ENCODE results near the gene BRD9.
"Not testable (repeated sequence)": the region's sequence is repeated elsewhere in the genome, so short reads cannot be mapped to it uniquely, and the experiment has no call there.

The BRD9 gene

GRCh38 chr5:854966-855743, 37.4 kb downstream of the BRD9 start:
- TF ChIP-seq EZH2phosphoT487 (IDR thresholded peaks at IDR 0.05; ENCODE audit: low read depth) (no peak), CTCF (IDR thresholded peaks at IDR 0.05; ENCODE audit: low read depth, low read length) (no peak)
- H3K4me2 ChIP-seq (ENCODE audit: low read length): no peak overlapping the region
- H3K36me3 ChIP-seq (replicated peaks; ENCODE audit: low read depth, low read length): no peaks in the 10 kb centered on the region
- H3K4me1 ChIP-seq (ENCODE audit: low read length): no peaks in the 10 kb centered on the region
- no peak overlapping the region for H2AFZ ChIP-seq (ENCODE audit: low read depth, low read length)
- no peaks in the 10 kb centered on the region for H3K79me2 ChIP-seq (ENCODE audit: low read length)
- no peak overlapping the region for H3K4me3 ChIP-seq (ENCODE audit: low read length)
- H3K9me3 ChIP-seq (ENCODE audit: insufficient read depth, low read length): no peaks in the 10 kb centered on the region
- H4K20me1 ChIP-seq (ENCODE audit: insufficient read depth, low read length): no peaks in the 10 kb centered on the region
- H3K27me3 ChIP-seq (ENCODE audit: low read depth, low read length): no peaks in the 10 kb centered on the region
- H3K9ac ChIP-seq (ENCODE audit: low read length): no peak overlapping the region
- H3K27ac ChIP-seq (ENCODE audit: low read length): no peak overlapping the region

GRCh38 chr5:854217-854616, 38.4 kb downstream of the BRD9 start:
- H3K4me2 ChIP-seq (ENCODE audit: low read length): no peak overlapping the region
- H3K9me3 ChIP-seq (ENCODE audit: insufficient read depth, low read length): no peaks in the 10 kb centered on the region
- no peaks in the 10 kb centered on the region for H4K20me1 ChIP-seq (ENCODE audit: insufficient read depth, low read length)
- H3K27ac ChIP-seq (ENCODE audit: low read length): no peak overlapping the region
- no peaks in the 10 kb centered on the region for H3K79me2 ChIP-seq (ENCODE audit: low read length)
- H3K4me3 ChIP-seq (ENCODE audit: low read length): no peak overlapping the region
- no peaks in the 10 kb centered on the region for H3K27me3 ChIP-seq (ENCODE audit: low read depth, low read length)
- no peak for TF ChIP-seq CTCF (IDR thresholded peaks at IDR 0.05; ENCODE audit: low read depth, low read length)
- TF ChIP-seq EZH2phosphoT487 (IDR thresholded peaks at IDR 0.05; ENCODE audit: low read depth): no peak
- no peaks in the 10 kb centered on the region for H3K36me3 ChIP-seq (replicated peaks; ENCODE audit: low read depth, low read length)
- no peak overlapping the region for H2AFZ ChIP-seq (ENCODE audit: low read depth, low read length)
- H3K9ac ChIP-seq (ENCODE audit: low read length): no peak overlapping the region
- no peaks in the 10 kb centered on the region for H3K4me1 ChIP-seq (ENCODE audit: low read length)

GRCh38 chr5:853416-854090, 39.0 kb downstream of the BRD9 start:
- not testable (repeated sequence) for H3K9ac ChIP-seq (ENCODE audit: low read length); H4K20me1 ChIP-seq (ENCODE audit: insufficient read depth, low read length); H3K36me3 ChIP-seq (replicated peaks; ENCODE audit: low read depth, low read length); H3K4me3 ChIP-seq (ENCODE audit: low read length); H3K4me1 ChIP-seq (ENCODE audit: low read length); H3K4me2 ChIP-seq (ENCODE audit: low read length); H3K27me3 ChIP-seq (ENCODE audit: low read depth, low read length); H3K27ac ChIP-seq (ENCODE audit: low read length); H3K79me2 ChIP-seq (ENCODE audit: low read length); H3K9me3 ChIP-seq (ENCODE audit: insufficient read depth, low read length); H2AFZ ChIP-seq (ENCODE audit: low read depth, low read length)

GRCh38 chr5:852431-853401, 39.9 kb downstream of the BRD9 start:
- Histone ChIP-seq H4K20me1 (ENCODE audit: insufficient read depth, low read length) (no peaks in the 10 kb centered on the region), H3K27ac (ENCODE audit: low read length) (no peak overlapping the region)
- no peak for TF ChIP-seq EZH2phosphoT487 (IDR thresholded peaks at IDR 0.05; ENCODE audit: low read depth)
- TF ChIP-seq CTCF (IDR thresholded peaks at IDR 0.05; ENCODE audit: low read depth, low read length): no peak

More at GRCh38 chr5:852431-853401, 39.9 kb downstream of the BRD9 start:
- Histone ChIP-seq H3K9me3 (ENCODE audit: insufficient read depth, low read length) (no peaks in the 10 kb centered on the region), H3K4me2 (ENCODE audit: low read length) (no peak overlapping the region), H3K36me3 (replicated peaks; ENCODE audit: low read depth, low read length) (no peaks in the 10 kb centered on the region), H3K79me2 (ENCODE audit: low read length) (no peaks in the 10 kb centered on the region), H2AFZ (ENCODE audit: low read depth, low read length) (no peak overlapping the region), H3K9ac (ENCODE audit: low read length) (no peak overlapping the region), H3K4me3 (ENCODE audit: low read length) (no peak overlapping the region), H3K27me3 (ENCODE audit: low read depth, low read length) (no peaks in the 10 kb centered on the region), H3K4me1 (ENCODE audit: low read length) (no peaks in the 10 kb centered on the region)
